ENCODE measurements around the gene KIAA0513. TPM values are rescaled to one million over a fixed set of nuclear protein-coding genes. Genes with fewer than 3 reads are reported as not detected.
"Not testable (repeated sequence)": the region's sequence is repeated elsewhere in the genome, so short reads cannot be mapped to it uniquely, and the experiment has no call there.

Gene KIAA0513
- total RNA-seq, 2 experiments from 2014 or later, result 7.1 TPM

GRCh38 chr16:85019659-85020245, 7.8 kb upstream of the KIAA0513 start:
- POLR2A ChIA-PET, result no interaction called here
- CTCF ChIA-PET, result no interaction called here

- ChIA-PET CTCF (interaction anchor here (1.0 to 1.3 kb wide), 4 partner anchors 10 to 30 kb away, joined by 3 to 6 read pairs (median 4); no protein-coding TSS in a partner anchor), POLR2A (interaction anchor here (0.6 to 2.9 kb wide), 3 partner anchors 15 to 228 kb away, joined by 3 to 14 read pairs (median 11); partner anchors contain the start of gene ZDHHC7)
Observed at GRCh38 chr16:85025781-85026653, 1.6 kb upstream of the KIAA0513 start.

GRCh38 chr16:85026703-85027102, 892 bp upstream of the KIAA0513 start:
- ChIA-PET POLR2A (interaction anchor here (0.6 to 2.9 kb wide), 3 partner anchors 15 to 228 kb away, joined by 3 to 14 read pairs (median 11); partner anchors contain the start of gene ZDHHC7), CTCF (interaction anchor here (1.0 to 2.2 kb wide), 6 partner anchors 10 to 272 kb away, joined by 3 to 8 read pairs (median 4); no protein-coding TSS in a partner anchor)

- ChIA-PET POLR2A (interaction anchor here (1.2 to 2.9 kb wide), 3 partner anchors 16 to 59 kb away, joined by 5 to 14 read pairs (median 8); partner anchors contain the start of gene ZDHHC7), CTCF (interaction anchor here (0.9 to 2.2 kb wide), 5 partner anchors 12 to 87 kb away, joined by 3 to 8 read pairs (median 4); no protein-coding TSS in a partner anchor)
Observed at GRCh38 chr16:85027958-85028684, 526 bp downstream of the KIAA0513 start.

GRCh38 chr16:85028685-85029407, 1.3 kb downstream of the KIAA0513 start:
- POLR2A ChIA-PET, result interaction anchor here (1.2 to 2.9 kb wide), 3 partner anchors 17 to 58 kb away, joined by 5 to 14 read pairs (median 8); partner anchors contain the start of gene ZDHHC7
- CTCF ChIA-PET, result interaction anchor here (0.9 to 2.2 kb wide), 6 partner anchors 12 to 86 kb away, joined by 3 to 8 read pairs (median 4); no protein-coding TSS in a partner anchor

- ChIA-PET CTCF (interaction anchor here (0.6 to 1.5 kb wide), 3 partner anchors 12 to 57 kb away, joined by 3 to 4 read pairs (median 4); no protein-coding TSS in a partner anchor), POLR2A (no interaction called here)
Observed at GRCh38 chr16:85029408-85029784, 1.8 kb downstream of the KIAA0513 start.

GRCh38 chr16:85029981-85030401, 2.4 kb downstream of the KIAA0513 start:
- ChIA-PET POLR2A (no interaction called here), CTCF (interaction anchor here (0.6 to 1.5 kb wide), 4 partner anchors 13 to 57 kb away, joined by 3 to 4 read pairs (median 4); partner anchors contain the start of gene ZDHHC7)

GRCh38 chr16:85031451-85031850, 3.9 kb downstream of the KIAA0513 start:
- CTCF ChIA-PET, result no interaction called here
- POLR2A ChIA-PET, result no interaction called here

GRCh38 chr16:85032187-85032586, 4.6 kb downstream of the KIAA0513 start:
- CTCF ChIA-PET, POLR2A ChIA-PET: not testable (repeated sequence)

- POLR2A ChIA-PET, result no interaction called here
Observed at GRCh38 chr16:85033171-85033570, 5.6 kb downstream of the KIAA0513 start.

GRCh38 chr16:85034591-85035433, 7.2 kb downstream of the KIAA0513 start:
- POLR2A ChIA-PET, result no interaction called here
- CTCF ChIA-PET, result no interaction called here

More at GRCh38 chr16:85033171-85033570, 5.6 kb downstream of the KIAA0513 start:
- CTCF ChIA-PET, result interaction anchor here (1.1 kb wide), 1 partner anchor 82 kb away, joined by 3 read pairs; no protein-coding TSS in a partner anchor

- ChIA-PET CTCF (no interaction called here), POLR2A (no interaction called here)
Observed at GRCh38 chr16:85036236-85037049, 8.8 kb downstream of the KIAA0513 start.

- ChIA-PET CTCF (no interaction called here), POLR2A (no interaction called here)
Observed at GRCh38 chr16:85037050-85037410, 9.4 kb downstream of the KIAA0513 start.

- ChIA-PET POLR2A (no interaction called here), CTCF (no interaction called here)
Observed at GRCh38 chr16:85037721-85038120, 10.1 kb downstream of the KIAA0513 start.

GRCh38 chr16:85040685-85041084, 13.1 kb downstream of the KIAA0513 start:
- CTCF ChIA-PET, result interaction anchor here (0.6 kb wide), 1 partner anchor 293 kb away, joined by 4 read pairs; no protein-coding TSS in a partner anchor
- POLR2A ChIA-PET, result no interaction called here

- CTCF ChIA-PET, result interaction anchor here (0.6 kb wide), 1 partner anchor 294 kb away, joined by 4 read pairs; no protein-coding TSS in a partner anchor
- POLR2A ChIA-PET, result no interaction called here
Observed at GRCh38 chr16:85041219-85042166, 13.9 kb downstream of the KIAA0513 start.

All from activated CD8-positive, alpha-beta memory T cell treated with anti-CD3 and anti-CD28 coated beads for 36 hours (primary cell).